ENCODE data around the gene TMEM91. TPM values are rescaled to one million over a fixed set of nuclear protein-coding genes. Genes with fewer than 3 reads are reported as not detected.
A peak's percentile ranks its signal among the peaks of the same experiment; 100 is the strongest.
"Not testable (repeated sequence)": the region's sequence is repeated elsewhere in the genome, so short reads cannot be mapped to it uniquely, and the experiment has no call there.

TMEM91 gene
- total RNA-seq, 2 donors from 2014 or later: 6.4 to 8.3 TPM

DNA sequence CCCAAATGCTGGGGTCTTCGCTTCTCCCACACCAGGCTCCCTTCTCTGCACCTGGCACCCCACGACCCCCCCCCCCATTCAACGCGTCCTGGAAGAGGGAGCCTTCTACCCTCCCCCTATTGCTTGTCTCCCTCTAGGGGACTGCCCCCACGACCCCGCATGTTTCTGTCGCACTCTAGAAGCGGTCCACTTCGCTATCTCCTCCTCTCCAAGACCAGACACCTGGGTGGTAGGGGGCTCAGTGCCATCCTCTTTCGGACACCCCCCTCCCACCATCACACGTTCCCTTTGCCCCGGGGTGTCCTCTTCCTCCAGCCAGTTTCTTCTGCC is 24.1 kb upstream of the TMEM91 start:
- intact Hi-C loops (cut with DNase I): loop anchor here in 1 of 2 donors (5.0 kb wide), 1 partner anchor 40 kb away; the partner anchor contains the start of gene CCDC97
- no peak for DNase-seq (ENCODE audit: low spot score)

DNA sequence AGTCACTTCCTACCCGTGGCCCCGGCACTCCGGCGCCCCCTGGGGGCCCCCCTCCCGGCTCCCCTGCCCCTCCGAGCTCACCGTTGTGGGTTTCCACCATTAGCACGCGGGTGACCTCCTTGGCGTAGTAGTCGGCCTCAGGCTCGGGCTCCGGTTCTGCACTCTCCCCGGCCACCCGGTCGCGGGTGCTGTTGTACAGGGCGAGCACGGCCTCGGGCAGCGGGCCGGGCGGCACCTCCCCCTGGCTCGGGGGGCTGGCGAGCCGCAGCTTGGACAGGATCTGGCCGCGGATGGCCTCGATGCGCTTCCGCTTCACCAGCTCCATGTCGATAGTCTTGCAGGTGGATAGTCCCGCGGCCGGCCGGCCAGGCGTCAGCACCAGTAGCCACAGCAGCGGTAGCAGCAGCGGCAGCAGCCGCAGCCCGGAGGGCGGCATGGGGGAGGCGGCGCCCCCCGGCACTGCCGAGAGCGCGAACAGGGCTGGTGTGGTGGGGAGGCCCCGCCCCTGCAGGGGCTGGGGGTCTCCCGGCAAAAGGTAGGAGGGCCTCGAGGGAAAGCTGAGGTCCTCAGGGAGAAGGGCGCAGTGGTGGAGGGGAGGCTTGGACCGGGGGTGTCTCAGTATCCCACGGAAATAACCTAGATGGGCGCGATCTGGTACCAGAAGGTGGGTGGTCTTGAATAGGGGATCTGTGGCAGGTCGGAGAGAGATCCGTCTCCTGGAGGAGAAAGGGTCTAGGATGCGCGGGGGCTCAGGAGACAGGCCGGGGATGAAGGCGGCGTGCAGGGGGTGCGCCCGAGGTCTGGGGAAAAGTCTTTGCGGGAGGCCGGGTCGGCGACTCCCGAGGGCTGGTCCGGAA is 23.5 kb upstream of the TMEM91 start:
- intact Hi-C loops (cut with DNase I): loop anchor here in 1 of 2 donors (5.0 kb wide), 1 partner anchor 41 kb away; the partner anchor contains the start of gene CCDC97
- peak; percentile 88 for DNase-seq (ENCODE audit: low spot score)

DNA sequence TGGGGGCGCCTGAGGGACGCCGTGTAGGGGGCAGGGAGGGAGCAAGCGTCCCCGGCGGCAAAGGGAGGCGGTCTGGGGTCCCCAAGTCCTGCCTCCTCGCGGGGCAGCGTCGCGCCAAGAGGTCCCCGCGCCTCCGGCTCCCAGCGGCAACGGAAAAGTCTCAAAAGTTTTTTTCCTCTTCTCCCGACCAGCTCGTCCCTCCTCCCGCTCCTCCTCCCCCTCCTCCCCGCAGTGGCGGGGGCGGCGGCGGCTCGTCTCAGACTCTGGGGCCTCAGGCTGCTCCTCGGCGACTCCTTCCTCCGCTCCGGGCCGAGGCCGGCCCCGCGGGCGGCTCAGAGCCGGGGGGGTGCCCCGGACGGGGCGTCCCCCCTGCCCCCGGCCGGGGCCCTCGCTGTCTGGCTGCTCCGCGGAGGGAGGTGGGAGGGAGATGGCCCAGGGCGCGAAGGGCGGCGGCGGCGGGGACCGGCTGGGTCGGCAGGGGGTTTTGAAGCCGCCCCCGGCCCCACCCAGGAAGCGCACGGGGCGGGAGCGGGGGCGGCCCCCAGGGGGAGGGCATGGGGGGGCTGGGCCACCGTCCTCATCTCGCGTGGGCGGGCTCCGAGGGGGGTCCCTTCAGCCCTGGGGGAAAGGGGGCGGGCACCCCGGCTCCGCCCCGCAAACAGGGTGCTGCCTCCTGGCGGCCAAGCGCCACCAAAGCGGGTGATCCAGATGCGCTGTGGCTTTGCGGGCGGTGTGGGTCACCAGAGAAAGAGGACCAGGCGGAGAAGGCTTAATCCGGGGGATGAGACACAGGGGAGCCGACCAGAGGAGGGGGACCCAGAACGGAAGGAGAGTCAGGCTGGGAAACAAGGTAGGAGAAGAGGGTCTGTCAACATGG is 22.6 kb upstream of the TMEM91 start, which contains the start of gene TGFB1:
TGFB1 (minus strand) TSS at position 457 of the 877 bp plus-strand sequence. CDS start 878 bp downstream, outside the sequence.
- DNase-seq (ENCODE audit: low spot score): peak; percentile 97
- intact Hi-C loops (cut with DNase I): loop anchor here in 1 of 2 donors (5.0 kb wide), 1 partner anchor 41 kb away; the partner anchor contains the start of gene CCDC97

DNA sequence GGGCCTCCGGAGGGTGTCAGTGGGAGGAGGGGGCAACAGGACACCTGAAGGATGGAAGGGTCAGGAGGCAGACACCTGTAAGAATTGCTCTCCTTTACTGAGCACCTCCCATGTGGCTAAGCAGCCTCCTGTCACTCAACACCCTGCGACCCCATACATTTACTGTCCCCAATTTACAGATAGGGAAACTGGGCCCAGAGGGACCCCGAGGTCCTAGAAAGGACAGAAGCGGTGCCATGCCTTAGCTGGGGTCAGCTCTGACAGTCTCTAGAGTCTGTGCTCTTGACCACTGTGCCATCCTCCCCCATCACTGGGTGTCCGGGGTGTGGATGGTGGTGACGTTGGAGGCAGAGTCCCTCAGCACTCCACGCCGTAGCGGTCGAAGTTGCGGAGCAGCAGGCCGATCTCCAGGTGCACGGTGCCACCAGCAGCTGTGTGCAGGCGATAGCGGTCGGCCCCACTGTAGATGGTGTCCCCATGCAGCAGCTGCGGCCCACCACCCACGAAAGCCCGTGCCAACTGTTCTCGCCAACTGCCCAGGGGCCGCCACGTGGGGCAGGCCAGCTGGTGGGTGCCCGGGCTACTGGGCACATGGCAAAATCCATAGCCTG is 21.9 kb upstream of the TMEM91 start:
- intact Hi-C loops (cut with DNase I): loop anchor here in 1 of 2 donors (5.0 kb wide), 1 partner anchor 42 kb away; the partner anchor contains the start of gene CCDC97
- DNase-seq (ENCODE audit: low spot score): peak; percentile 81

DNA sequence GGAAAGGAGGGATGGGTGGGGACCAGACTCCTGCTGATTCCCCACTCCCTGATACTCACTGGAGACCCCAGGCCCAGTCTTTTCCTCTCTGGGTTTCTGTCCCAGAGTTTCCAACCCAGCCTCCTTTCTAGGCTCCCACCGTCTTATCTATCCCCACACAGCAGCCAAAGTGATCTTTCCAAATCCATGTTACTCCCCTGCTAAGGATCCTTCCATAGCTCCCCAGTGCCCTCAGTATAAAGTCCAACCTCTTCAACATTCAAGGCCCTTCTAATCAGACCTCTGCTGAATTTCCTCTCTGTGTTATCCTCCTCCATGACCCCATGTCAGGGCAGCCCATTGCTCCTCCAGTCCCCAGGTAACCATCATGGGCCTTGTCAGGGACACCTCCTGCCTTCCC is 21.3 kb upstream of the TMEM91 start:
- DNase-seq (ENCODE audit: low spot score): no peak
- intact Hi-C loops (cut with DNase I): no loop called here

DNA sequence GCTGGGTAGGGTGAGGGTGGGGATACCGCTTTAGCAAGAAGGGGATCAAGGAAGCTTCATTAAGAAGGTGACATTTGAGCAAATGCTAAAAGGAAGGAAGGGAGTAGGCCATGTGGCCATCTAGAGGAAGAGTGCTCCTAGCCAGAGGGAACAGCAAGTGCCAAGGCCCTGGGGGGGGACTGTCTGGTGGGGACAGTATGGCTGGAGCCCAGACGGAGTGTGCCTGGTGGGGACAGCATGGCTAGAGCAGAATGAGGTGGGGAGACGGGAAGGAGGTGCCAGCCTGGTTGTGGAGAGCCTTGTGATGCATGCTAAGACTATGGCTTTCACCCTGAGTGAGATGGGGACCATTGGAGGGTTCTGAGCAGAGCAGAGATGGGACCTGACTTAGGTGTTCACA is 20.5 kb upstream of the TMEM91 start:
- intact Hi-C loops (cut with DNase I): no loop called here
- no peak for DNase-seq (ENCODE audit: low spot score)

DNA sequence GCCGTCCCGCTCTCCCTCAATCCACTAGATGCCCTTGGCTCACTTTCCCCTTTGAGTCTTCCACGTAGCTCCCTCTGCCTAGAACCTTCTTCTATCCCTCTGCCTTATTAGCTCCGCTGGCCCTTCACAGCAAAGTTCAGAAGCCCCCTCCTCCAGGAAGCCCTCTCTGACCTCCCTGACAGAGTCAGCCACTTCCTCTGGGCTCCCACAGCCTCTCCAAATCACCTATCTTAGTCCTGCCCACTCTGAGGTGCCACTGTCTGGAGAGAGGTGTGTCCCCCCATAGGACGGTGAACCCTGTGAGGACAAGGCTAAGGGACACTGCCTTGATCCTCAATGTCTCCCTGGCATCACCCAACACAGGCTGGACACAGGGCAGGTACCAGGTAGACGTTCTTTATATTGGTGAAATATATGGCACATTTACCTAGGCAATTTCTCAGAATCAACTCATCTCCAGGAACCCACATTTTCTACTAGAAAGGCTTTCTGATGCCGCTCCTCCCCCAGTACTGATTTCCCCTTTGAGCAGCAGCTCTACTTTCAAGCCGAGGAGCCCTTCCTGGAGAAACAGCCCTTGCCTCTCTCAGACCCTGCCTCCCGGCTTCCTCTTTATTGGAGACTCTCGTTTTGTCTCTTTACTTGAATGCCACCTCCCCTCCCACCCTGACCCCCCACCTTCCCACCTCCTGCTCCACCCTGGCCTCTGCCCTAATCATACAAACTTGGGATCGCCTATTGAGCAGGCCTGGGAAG is 19.2 kb upstream of the TMEM91 start:
- intact Hi-C loops (cut with DNase I): no loop called here
- DNase-seq (ENCODE audit: low spot score): no peak

DNA sequence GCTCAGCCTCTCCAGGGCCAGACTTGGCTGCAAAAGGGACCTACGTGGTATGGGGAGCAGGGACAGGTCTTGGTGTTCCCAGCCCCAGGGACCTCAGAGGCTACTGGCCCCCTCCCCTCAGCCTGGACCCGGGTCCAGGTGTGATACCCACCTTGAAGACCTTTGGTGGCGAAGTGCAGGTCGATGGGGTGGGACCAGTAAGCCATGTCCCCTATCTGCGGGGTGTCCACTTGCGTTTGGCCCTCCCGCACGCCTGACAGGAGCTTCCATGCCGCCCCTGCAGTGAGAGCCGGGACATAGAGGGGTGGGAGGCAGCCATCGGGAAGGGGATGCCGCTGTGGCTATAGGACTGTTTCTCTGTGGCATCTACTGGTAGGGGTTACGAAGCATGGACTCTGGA is 18.6 kb upstream of the TMEM91 start:
- intact Hi-C loops (cut with DNase I): no loop called here
- DNase-seq (ENCODE audit: low spot score): no peak

DNA sequence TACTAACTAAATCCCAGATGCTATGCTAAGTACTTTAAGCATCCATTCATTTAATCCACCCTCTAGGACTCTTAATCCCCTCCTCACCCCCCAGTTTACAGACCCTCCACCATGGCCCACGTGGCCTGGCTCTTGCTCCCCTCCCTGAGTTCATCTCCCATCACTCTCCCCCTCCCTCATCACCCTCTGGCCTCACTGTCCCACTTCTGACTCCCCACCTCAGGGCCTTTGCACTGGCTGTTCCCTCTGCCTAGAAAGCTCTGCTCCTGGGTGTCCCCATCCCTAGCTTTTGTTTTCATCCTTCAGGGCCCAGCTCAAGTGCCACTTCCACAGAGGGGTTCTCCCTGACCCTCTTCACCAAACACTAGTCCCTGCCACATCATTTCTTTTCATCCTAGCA is 16.6 kb upstream of the TMEM91 start:
- no peak for DNase-seq (ENCODE audit: low spot score)
- intact Hi-C loops (cut with DNase I): no loop called here

DNA sequence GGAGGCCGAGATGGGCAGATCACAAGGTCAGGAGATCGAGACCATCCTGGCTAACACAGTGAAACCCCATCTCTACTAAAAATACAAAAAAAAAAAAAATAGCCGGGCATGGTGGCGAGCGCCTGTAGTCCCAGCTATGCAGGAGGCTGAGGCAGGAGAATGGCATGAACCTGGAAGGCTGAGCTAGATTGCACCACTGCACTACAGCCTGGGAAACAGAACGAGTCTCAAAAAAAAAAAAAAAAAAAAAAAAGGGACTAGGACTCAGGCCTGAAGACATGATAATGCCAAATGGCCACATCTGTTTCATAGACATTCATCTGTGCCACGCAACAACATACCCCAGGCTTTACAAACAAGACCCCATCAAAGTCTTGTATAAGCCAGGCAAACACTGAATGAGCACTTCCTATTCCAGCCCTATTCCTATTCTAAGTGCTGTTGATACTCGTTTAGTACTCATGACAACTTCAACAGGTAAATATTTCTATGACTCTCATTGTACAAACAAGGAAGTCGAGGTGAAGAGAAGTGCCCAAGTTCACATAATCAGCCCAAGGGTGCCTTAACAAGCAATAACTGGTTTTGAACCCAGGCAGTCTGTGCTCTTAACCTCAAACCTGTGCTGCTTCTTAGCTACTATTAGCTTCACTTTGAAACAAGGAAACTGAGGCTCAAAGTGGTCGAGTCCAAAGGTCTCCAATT is 14.0 kb upstream of the TMEM91 start:
- DNase-seq (ENCODE audit: low spot score): no peak
- intact Hi-C loops (cut with DNase I): no loop called here

DNA sequence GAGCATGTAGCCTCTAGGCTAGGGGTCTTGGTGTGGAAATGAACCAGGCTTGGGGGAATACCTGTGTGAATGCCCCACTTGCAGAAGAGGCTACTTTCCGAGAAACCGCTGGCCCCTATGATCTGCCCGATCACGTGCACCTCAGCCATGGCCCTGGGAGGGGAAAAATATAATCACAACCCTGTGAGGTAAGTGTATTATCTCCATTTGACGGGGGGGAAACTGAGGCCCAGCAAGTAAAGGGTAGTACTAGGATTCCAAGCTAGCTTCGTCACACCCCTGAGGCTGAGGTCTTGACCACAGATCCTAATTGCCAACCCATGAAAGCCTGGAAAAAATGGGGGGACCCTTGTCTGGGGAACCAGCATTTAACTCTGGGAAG is 13.0 kb upstream of the TMEM91 start:
- no peak for DNase-seq (ENCODE audit: low spot score)
- intact Hi-C loops (cut with DNase I): no loop called here

DNA sequence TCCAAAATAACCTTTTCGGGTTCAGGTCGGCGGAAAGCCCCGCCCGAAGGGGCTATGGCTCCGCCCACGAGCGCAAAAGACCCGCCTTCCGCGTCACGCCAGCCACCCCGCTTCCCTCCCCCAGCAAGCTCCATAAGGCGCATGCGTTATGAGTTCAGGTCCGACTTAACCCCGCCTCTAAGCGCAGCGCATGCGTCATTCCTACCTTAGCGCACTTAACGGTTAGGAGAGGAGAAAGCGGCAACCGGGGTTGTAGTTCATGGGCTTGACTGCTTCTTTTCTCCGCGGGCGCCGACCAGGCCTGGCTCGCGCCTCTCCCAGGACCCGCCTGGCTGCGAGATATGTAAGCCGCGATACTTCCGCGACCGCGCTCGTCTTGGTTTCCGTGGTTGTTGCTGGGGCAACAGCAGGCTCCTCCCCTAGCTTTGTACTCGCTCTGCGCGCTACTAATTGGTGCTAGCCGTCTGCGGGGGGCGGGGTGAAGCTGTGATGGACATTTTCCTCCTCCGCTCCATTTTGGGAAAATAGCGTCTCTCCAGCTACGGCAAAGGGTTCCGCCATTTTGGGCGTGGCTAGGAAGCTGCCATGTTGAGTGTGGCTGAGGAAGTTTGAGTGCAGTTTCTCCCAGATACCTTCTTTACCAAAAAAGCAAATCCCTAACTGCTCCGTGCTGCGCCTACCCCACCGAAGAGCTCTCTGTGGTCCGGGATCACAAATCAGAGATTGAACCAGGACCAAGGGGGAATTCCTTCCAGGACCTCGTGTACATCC is 12.4 kb upstream of the TMEM91 start, which contains the start of gene B9D2:
B9D2 (minus strand) TSS at position 397 of the 771 bp plus-strand sequence. CDS start 630 bp downstream, outside the sequence.
- DNase-seq (ENCODE audit: low spot score): peak; percentile 99
- intact Hi-C loops (cut with DNase I): no loop called here

DNA sequence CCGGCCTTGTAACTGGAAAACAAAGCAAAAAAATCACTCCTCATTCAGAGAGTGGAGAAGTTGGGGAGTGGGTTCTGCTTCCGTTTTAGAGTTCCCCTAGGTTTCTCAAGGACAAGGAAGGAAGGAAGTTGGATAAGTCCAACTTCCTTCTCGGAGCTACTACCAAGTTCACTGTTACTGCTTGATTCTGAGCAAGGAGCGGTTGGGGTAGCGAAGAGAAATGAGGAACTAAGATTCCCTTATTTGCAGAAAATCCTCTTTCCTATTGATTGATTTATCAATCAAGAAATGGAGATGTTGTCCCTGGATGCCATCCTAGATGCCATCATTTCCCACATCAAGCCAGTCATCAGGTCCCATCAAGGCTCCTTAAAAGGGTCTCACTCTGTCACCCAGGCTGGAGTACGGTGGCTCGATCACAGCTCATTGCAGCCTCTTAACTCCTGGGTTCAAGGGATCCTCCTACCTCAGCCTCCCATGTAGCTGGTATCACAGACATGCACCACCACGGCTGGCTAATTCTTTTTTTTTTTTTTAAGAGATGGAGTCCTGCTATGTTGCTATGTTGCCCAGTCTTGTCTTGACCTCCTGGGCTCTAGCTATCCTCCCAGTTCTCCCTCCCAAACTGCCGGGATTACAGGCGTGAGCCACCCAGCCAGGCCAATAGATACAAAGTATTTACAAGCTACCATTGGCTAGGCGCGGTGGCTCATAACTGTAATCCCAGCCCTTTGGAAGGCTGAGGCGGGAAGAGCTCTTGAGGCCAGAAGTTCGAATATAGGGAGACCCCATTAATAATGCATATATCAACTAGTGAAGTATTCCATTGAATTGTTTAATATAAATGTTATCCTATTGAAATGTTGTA is 11.6 kb upstream of the TMEM91 start:
- DNase-seq (ENCODE audit: low spot score): no peak
- intact Hi-C loops (cut with DNase I): no loop called here

DNA sequence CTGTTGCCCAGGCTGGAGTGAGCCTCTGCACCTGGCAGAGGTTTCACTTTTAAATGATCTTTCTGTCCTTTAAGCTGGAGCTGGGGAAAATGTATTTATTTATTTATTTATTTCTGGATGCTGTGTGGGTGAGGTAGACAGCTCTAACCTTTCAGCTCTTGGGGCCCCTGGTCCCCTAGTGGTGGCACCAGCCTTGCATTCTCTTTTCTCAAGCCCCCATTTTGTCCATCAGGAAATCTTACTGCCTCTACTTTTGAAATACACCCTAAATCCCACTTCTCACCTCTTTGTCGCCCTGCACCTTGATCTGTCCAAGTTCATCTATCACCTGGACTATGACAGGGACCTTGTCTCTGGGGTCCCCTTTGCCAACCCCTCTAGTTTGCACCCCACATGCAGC is 10.2 kb upstream of the TMEM91 start:
- no peak for DNase-seq (ENCODE audit: low spot score)
- intact Hi-C loops (cut with DNase I): no loop called here

DNA sequence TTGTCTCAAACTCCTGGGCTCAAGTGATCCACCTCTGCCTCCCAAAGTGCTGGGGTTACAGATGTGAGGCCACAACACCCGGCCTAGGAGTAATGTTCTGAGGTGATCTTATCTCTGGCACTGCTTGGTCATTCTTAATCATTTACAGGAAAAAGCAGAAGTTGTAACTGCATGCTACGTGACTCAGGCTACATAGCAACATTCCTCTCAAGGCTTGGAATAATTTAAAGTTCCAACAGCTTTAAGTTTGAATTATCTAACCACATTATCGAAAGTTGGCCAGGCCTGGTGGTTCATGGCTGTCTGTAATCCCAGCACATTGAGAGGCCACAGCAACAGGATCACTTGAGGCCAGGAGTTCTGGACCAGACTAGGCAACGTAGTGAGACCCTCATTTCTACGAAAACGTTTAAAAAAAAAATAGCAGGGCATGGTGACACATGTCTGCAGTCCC is 8.5 kb upstream of the TMEM91 start:
- no peak for DNase-seq (ENCODE audit: low spot score)
- intact Hi-C loops (cut with DNase I): no loop called here

DNA sequence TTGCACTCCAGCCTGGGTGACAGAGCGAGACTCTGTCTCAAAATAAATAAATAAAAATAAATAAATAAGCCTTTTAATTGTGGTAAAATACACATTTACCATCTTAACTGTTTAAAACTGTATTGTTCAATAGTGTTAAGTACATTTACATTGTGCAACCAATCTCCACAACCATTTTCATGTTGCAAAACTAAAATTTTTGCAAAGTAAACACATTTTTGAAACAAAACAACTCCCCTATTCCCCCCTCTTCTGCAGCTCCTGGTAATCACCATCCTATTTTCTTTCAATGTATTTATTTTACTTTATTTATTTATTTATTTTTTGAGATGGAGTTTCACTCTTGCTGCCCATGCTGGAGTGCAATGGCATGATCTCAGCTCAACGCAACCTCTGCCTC is 6.6 kb upstream of the TMEM91 start:
- no peak for DNase-seq (ENCODE audit: low spot score)
- intact Hi-C loops (cut with DNase I): no loop called here

DNA sequence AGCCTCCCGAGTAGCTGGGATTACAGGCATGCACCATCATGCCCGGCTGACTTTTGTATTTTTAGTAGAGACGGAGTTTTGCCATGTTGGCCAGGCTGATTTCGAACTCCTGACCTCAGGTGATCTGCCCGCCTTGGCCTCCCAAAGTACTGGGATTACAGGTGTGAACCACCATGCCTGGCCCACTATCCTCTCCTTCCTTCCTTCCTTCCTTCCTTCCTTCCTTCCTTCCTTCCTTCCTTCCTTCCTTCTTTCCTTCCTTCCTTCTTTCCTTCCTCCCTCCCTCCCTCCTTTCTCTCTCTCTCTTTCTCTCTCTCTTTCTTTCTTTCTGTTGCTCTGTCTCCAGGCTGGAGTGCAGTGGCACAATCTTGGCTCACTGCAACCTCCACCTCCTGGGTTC is 5.2 kb upstream of the TMEM91 start:
- intact Hi-C loops (cut with DNase I); DNase-seq (ENCODE audit: low spot score): not testable (repeated sequence)
